ENCODE measurements around the gene CDH23. TPM values are rescaled to one million over a fixed set of nuclear protein-coding genes. Genes with fewer than 3 reads are reported as not detected.

Gene CDH23
- total RNA-seq, 1 experiment from 2014 or later: 2.9 TPM

DNA sequence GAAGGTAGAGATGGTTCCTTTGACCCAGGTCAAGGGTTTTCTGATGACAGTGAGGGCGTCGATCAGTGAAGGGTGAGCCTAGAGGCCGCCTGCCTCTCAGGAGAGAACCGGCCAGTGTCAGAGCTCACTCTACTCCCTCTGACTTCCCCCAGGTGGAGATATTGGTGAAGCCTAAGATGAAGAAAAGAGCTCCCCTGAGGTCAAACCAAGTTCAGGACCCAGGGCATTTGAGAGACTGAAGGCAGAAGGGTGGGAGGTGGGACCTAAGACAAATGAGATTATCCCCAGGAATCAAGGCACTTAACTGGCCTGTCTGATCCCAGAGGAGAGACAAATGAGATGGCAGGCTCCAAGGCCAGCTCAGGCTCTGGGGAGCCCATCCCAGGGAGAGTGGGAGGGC, 104.7 kb downstream of the CDH23 start:
- H3K4me3 Mint-ChIP-seq: no peak overlapping the region
- no peak for DNase-seq (ENCODE audit: low spot score)
- H3K4me1 Mint-ChIP-seq: peaks cover 23% of the 10 kb centered on the region
- no peak overlapping the region for H3K27ac Mint-ChIP-seq
- POLR2A ChIA-PET: interaction anchor here (0.6 kb wide), 1 partner anchor 183 kb away, joined by 4 read pairs; the partner anchor contains the start of gene SLC29A3
- no peaks in the 10 kb centered on the region for H3K36me3 Mint-ChIP-seq
- peaks cover 4% of the 10 kb centered on the region; the same call in 1 of the 2 replicates for H3K9me3 Mint-ChIP-seq
- H3K27me3 Mint-ChIP-seq (ENCODE audit: low read depth): peaks cover 53% of the 10 kb centered on the region
- TF ChIP-seq ESRRA (CRISPR knock-in tag; IDR thresholded peaks at IDR 0.05; ENCODE audit: borderline replicate concordance) (no peak), NR3C1 (CRISPR knock-in tag; conservative IDR thresholded peaks at IDR 0.05; ENCODE audit: low read depth) (no peak), ZNF219 (CRISPR knock-in tag; IDR thresholded peaks at IDR 0.05; ENCODE audit: borderline replicate concordance) (no peak), ZNF416 (CRISPR knock-in tag; IDR thresholded peaks at IDR 0.05) (no peak), TP53 (CRISPR knock-in tag; IDR thresholded peaks at IDR 0.05) (no peak), JAZF1 (CRISPR knock-in tag; IDR thresholded peaks at IDR 0.05) (no peak), SP1 (CRISPR knock-in tag; conservative IDR thresholded peaks at IDR 0.05) (no peak), ATF1 (CRISPR knock-in tag; IDR thresholded peaks at IDR 0.05) (no peak), SMAD3 (CRISPR knock-in tag; IDR thresholded peaks at IDR 0.05; ENCODE audit: borderline replicate concordance) (no peak), KAT7 (CRISPR knock-in tag; IDR thresholded peaks at IDR 0.05; ENCODE audit: borderline replicate concordance) (no peak), FOXJ3 (CRISPR knock-in tag; IDR thresholded peaks at IDR 0.05; ENCODE audit: borderline replicate concordance) (no peak), ZNF232 (CRISPR knock-in tag; IDR thresholded peaks at IDR 0.05) (no peak), NFATC4 (CRISPR knock-in tag; IDR thresholded peaks at IDR 0.05) (no peak)
- TF ChIP-seq, protein P1, sequence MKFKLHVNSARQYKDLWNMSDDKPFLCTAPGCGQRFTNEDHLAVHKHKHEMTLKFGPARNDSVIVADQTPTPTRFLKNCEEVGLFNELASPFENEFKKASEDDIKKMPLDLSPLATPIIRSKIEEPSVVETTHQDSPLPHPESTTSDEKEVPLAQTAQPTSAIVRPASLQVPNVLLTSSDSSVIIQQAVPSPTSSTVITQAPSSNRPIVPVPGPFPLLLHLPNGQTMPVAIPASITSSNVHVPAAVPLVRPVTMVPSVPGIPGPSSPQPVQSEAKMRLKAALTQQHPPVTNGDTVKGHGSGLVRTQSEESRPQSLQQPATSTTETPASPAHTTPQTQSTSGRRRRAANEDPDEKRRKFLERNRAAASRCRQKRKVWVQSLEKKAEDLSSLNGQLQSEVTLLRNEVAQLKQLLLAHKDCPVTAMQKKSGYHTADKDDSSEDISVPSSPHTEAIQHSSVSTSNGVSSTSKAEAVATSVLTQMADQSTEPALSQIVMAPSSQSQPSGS (CRISPR knock-in tag; IDR thresholded peaks at IDR 0.05; ENCODE audit: borderline replicate concordance, low read depth): no peak
- TF ChIP-seq, protein P2, sequence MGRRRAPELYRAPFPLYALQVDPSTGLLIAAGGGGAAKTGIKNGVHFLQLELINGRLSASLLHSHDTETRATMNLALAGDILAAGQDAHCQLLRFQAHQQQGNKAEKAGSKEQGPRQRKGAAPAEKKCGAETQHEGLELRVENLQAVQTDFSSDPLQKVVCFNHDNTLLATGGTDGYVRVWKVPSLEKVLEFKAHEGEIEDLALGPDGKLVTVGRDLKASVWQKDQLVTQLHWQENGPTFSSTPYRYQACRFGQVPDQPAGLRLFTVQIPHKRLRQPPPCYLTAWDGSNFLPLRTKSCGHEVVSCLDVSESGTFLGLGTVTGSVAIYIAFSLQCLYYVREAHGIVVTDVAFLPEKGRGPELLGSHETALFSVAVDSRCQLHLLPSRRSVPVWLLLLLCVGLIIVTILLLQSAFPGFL (CRISPR knock-in tag; IDR thresholded peaks at IDR 0.05; ENCODE audit: borderline replicate concordance): no peak
- TF ChIP-seq, protein P3, sequence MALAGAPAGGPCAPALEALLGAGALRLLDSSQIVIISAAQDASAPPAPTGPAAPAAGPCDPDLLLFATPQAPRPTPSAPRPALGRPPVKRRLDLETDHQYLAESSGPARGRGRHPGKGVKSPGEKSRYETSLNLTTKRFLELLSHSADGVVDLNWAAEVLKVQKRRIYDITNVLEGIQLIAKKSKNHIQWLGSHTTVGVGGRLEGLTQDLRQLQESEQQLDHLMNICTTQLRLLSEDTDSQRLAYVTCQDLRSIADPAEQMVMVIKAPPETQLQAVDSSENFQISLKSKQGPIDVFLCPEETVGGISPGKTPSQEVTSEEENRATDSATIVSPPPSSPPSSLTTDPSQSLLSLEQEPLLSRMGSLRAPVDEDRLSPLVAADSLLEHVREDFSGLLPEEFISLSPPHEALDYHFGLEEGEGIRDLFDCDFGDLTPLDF (CRISPR knock-in tag; IDR thresholded peaks at IDR 0.05): no peak
- TF ChIP-seq, protein P4, sequence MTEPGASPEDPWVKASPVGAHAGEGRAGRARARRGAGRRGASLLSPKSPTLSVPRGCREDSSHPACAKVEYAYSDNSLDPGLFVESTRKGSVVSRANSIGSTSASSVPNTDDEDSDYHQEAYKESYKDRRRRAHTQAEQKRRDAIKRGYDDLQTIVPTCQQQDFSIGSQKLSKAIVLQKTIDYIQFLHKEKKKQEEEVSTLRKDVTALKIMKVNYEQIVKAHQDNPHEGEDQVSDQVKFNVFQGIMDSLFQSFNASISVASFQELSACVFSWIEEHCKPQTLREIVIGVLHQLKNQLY (CRISPR knock-in tag; IDR thresholded peaks at IDR 0.05): no peak
- TF ChIP-seq, protein P5, sequence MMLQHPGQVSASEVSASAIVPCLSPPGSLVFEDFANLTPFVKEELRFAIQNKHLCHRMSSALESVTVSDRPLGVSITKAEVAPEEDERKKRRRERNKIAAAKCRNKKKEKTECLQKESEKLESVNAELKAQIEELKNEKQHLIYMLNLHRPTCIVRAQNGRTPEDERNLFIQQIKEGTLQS (CRISPR knock-in tag; conservative IDR thresholded peaks at IDR 0.05): no peak
- ATAC-seq: peak; percentile 29; the same call in 1 of the 2 replicates
- CTCF ChIA-PET: interaction anchor here (0.7 to 2.6 kb wide), 14 partner anchors 15 to 260 kb away, joined by 3 to 20 read pairs (median 4); partner anchors contain the start of gene CDH23

DNA sequence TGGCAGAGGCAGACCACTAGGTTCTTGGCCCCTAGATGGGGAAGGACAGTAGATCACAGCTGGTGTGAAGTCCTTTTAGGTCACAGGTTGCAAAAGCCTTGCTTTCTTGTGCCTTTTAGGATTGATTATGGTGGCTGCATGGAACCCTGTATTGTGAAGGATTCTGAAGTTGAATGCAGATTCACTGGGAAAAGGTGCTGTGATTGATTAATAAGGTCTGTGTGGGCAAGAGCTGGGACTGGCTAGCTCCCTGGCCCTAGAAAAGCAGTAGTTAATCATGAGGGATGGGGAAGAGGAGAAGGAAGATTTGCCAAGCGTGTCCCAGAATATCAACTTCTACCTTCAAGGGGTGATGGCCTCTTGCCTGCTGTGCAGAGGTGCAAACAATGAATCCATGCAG, 105.5 kb downstream of the CDH23 start:
- Mint-ChIP-seq H3K9me3 (peaks cover 4% of the 10 kb centered on the region; the same call in 1 of the 2 replicates), H3K36me3 (no peaks in the 10 kb centered on the region), H3K4me3 (no peak overlapping the region), H3K27ac (no peak overlapping the region), H3K27me3 (ENCODE audit: low read depth) (peaks cover 45% of the 10 kb centered on the region), H3K4me1 (peaks cover 16% of the 10 kb centered on the region)
- ATAC-seq (no peak), DNase-seq (ENCODE audit: low spot score) (no peak)
- POLR2A ChIA-PET: no interaction called here
- CTCF ChIA-PET: interaction anchor here (0.7 to 2.6 kb wide), 10 partner anchors 15 to 259 kb away, joined by 3 to 20 read pairs (median 4); partner anchors contain the start of gene CDH23
- TF ChIP-seq FOXJ3 (CRISPR knock-in tag; IDR thresholded peaks at IDR 0.05; ENCODE audit: borderline replicate concordance): no peak
- no peak for TF ChIP-seq TCF7 (CRISPR knock-in tag; IDR thresholded peaks at IDR 0.05; ENCODE audit: low read depth)
- TF ChIP-seq, protein P6, sequence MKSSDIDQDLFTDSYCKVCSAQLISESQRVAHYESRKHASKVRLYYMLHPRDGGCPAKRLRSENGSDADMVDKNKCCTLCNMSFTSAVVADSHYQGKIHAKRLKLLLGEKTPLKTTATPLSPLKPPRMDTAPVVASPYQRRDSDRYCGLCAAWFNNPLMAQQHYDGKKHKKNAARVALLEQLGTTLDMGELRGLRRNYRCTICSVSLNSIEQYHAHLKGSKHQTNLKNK (CRISPR knock-in tag; IDR thresholded peaks at IDR 0.05): no peak
- no peak for TF ChIP-seq KAT7 (CRISPR knock-in tag; IDR thresholded peaks at IDR 0.05; ENCODE audit: borderline replicate concordance)
- TF ChIP-seq, protein P7, sequence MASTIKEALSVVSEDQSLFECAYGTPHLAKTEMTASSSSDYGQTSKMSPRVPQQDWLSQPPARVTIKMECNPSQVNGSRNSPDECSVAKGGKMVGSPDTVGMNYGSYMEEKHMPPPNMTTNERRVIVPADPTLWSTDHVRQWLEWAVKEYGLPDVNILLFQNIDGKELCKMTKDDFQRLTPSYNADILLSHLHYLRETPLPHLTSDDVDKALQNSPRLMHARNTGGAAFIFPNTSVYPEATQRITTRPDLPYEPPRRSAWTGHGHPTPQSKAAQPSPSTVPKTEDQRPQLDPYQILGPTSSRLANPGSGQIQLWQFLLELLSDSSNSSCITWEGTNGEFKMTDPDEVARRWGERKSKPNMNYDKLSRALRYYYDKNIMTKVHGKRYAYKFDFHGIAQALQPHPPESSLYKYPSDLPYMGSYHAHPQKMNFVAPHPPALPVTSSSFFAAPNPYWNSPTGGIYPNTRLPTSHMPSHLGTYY (CRISPR knock-in tag; IDR thresholded peaks at IDR 0.05): no peak
- no peak for TF ChIP-seq TEAD4 (CRISPR knock-in tag; IDR thresholded peaks at IDR 0.05)
- no peak for TF ChIP-seq NR1H2 (CRISPR knock-in tag; IDR thresholded peaks at IDR 0.05)
- TF ChIP-seq, protein P8, sequence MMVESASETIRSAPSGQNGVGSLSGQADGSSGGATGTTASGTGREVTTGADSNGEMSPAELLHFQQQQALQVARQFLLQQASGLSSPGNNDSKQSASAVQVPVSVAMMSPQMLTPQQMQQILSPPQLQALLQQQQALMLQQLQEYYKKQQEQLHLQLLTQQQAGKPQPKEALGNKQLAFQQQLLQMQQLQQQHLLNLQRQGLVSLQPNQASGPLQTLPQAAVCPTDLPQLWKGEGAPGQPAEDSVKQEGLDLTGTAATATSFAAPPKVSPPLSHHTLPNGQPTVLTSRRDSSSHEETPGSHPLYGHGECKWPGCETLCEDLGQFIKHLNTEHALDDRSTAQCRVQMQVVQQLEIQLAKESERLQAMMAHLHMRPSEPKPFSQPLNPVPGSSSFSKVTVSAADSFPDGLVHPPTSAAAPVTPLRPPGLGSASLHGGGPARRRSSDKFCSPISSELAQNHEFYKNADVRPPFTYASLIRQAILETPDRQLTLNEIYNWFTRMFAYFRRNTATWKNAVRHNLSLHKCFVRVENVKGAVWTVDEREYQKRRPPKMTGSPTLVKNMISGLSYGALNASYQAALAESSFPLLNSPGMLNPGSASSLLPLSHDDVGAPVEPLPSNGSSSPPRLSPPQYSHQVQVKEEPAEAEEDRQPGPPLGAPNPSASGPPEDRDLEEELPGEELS (CRISPR knock-in tag; IDR thresholded peaks at IDR 0.05): no peak
- TF ChIP-seq, protein P5 (CRISPR knock-in tag; conservative IDR thresholded peaks at IDR 0.05): no peak
- TF ChIP-seq, protein P9, sequence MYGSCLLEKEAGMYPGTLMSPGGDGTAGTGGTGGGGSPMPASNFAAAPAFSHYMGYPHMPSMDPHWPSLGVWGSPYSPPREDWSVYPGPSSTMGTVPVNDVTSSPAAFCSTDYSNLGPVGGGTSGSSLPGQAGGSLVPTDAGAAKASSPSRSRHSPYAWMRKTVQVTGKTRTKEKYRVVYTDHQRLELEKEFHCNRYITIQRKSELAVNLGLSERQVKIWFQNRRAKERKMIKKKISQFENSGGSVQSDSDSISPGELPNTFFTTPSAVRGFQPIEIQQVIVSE (CRISPR knock-in tag; IDR thresholded peaks at IDR 0.05; ENCODE audit: borderline replicate concordance): no peak

Measured in WTC11 (cell line).